Right atrium auricular region (tissue), 2 donors: ENCODE measurements around the gene EFHC2. TPM values are rescaled to one million over a fixed set of nuclear protein-coding genes. Genes with fewer than 3 reads are reported as not detected.

Experiments
- DNase-seq: peaks from one replicate; pipeline ENCODE4 v3.0.0-alpha.2; 2019; ENCODE audit warnings: low spot score
- H3K27ac ChIP-seq, 2 donors: fragments of 200-600 bp; sonication (generic); 1 replicate in 1 of 2; 2 replicates in 1 of 2; pipeline ENCODE4 v1.5.1; 2016 to 2019
- H3K27me3 ChIP-seq, 2 donors: fragments of 200-600 bp; sonication (generic); one replicate each; pipeline versions ENCODE4 v1.5.1 to v1.6.0; 2017 to 2019
- H3K36me3 ChIP-seq: fragments of 200-600 bp; sonication (generic); one replicate; pipeline ENCODE4 v1.5.1; 2016
- H3K4me1 ChIP-seq, 2 donors: fragments of 200-600 bp; sonication (generic); one replicate each; pipeline versions ENCODE4 v1.5.1 to v1.6.0; 2017 to 2019
- H3K4me3 ChIP-seq, 2 donors: fragments of 200-600 bp; sonication (generic); 1 replicate in 1 of 2; 2 replicates in 1 of 2; pipeline ENCODE4 v1.5.1; 2017 to 2019; ENCODE audit warnings: mild to moderate bottlenecking in 1 of 2, moderate library complexity in 1 of 2
- H3K9me3 ChIP-seq, 2 donors: fragments of 200-600 bp; sonication (generic); one replicate each; pipeline ENCODE4 v1.5.1; 2019
- CTCF ChIP-seq, 2 donors: fragments of 200-600 bp; sonication (generic); IDR thresholded peaks; one replicate each; pipeline ENCODE4 v1.5.1; 2019; ENCODE audit warnings: antibody characterized with exemption in 2 of 2
- total RNA-seq, 2 donors: library from RNA; depleted of rRNA; stranded (reverse); fragments of >200 nt; gene quantifications; one replicate each; pipeline ENCODE4 v1.1.0, GENCODE V29; 2016

Gene EFHC2
- total RNA-seq, 2 donors from 2014 or later = 4.5 to 5.4 TPM

GRCh38 chrX:44162964-44163475 is 180.5 kb downstream of the EFHC2 start:
- Histone ChIP-seq H3K9me3 (no peaks in the 10 kb centered on the region), H3K4me1 (no peaks in the 10 kb centered on the region), H3K36me3 (no peaks in the 10 kb centered on the region), H3K4me3 (no peak overlapping the region), H3K27ac (no peak overlapping the region), H3K27me3 (no peaks in the 10 kb centered on the region)
- no peak for DNase-seq
- no peak for TF ChIP-seq CTCF (IDR thresholded peaks at IDR 0.05)

- Histone ChIP-seq H3K4me1 (no peaks in the 10 kb centered on the region), H3K36me3 (no peaks in the 10 kb centered on the region), H3K27me3 (no peaks in the 10 kb centered on the region), H3K4me3 (no peak overlapping the region), H3K9me3 (no peaks in the 10 kb centered on the region), H3K27ac (no peak overlapping the region)
- TF ChIP-seq CTCF (IDR thresholded peaks at IDR 0.05) = no peak
- DNase-seq = no peak
Observed at GRCh38 chrX:44157858-44158257, 185.6 kb downstream of the EFHC2 start.

GRCh38 chrX:44157283-44157682 is 186.2 kb downstream of the EFHC2 start:
- no peaks in the 10 kb centered on the region for H3K9me3 ChIP-seq
- H3K27me3 ChIP-seq = no peaks in the 10 kb centered on the region
- H3K36me3 ChIP-seq = no peaks in the 10 kb centered on the region
- no peak for DNase-seq
- H3K27ac ChIP-seq = no peak overlapping the region
- H3K4me1 ChIP-seq = no peaks in the 10 kb centered on the region
- no peak overlapping the region for H3K4me3 ChIP-seq
- no peak for TF ChIP-seq CTCF (IDR thresholded peaks at IDR 0.05)

- TF ChIP-seq CTCF (IDR thresholded peaks at IDR 0.05) = no peak
- no peaks in the 10 kb centered on the region for H3K36me3 ChIP-seq
- H3K9me3 ChIP-seq = no peaks in the 10 kb centered on the region
- no peaks in the 10 kb centered on the region for H3K4me1 ChIP-seq
- H3K4me3 ChIP-seq = no peak overlapping the region
- DNase-seq = no peak
- H3K27ac ChIP-seq = no peak overlapping the region
- H3K27me3 ChIP-seq = no peaks in the 10 kb centered on the region
Observed at GRCh38 chrX:44156726-44157125, 186.7 kb downstream of the EFHC2 start.

GRCh38 chrX:44155126-44155525 is 188.3 kb downstream of the EFHC2 start:
- Histone ChIP-seq H3K4me1 (no peaks in the 10 kb centered on the region), H3K27ac (no peak overlapping the region), H3K27me3 (no peaks in the 10 kb centered on the region), H3K9me3 (no peaks in the 10 kb centered on the region), H3K4me3 (no peak overlapping the region), H3K36me3 (no peaks in the 10 kb centered on the region)
- DNase-seq = no peak
- TF ChIP-seq CTCF (IDR thresholded peaks at IDR 0.05) = no peak

- Histone ChIP-seq H3K4me3 (no peak overlapping the region), H3K27ac (no peak overlapping the region), H3K4me1 (no peaks in the 10 kb centered on the region), H3K27me3 (no peaks in the 10 kb centered on the region), H3K36me3 (no peaks in the 10 kb centered on the region), H3K9me3 (no peaks in the 10 kb centered on the region)
- DNase-seq = no peak
- TF ChIP-seq CTCF (IDR thresholded peaks at IDR 0.05) = no peak
Observed at GRCh38 chrX:44152852-44153251, 190.6 kb downstream of the EFHC2 start.
